Prostate gland (tissue), 2 donors: ENCODE measurements around the gene ISG20.

Experiments used
- CTCF ChIP-seq, 4 experiments: fragments of 200-600 bp in 2 of 4; fragments of 450-650 bp in 2 of 4; sonication (generic) in 2 of 4; IDR thresholded peaks; 1 replicate in 3 of 4; 2 replicates in 1 of 4; pipeline ENCODE4 v1.5.1; 2016 to 2019; ENCODE audit warnings: antibody characterized with exemption in 4 of 4, mild to moderate bottlenecking in 2 of 4, moderate library complexity in 2 of 4
- POLR2A ChIP-seq: fragments of 450-650 bp; IDR thresholded peaks from one replicate; pipeline ENCODE4 v1.6.1; 2016; ENCODE audit warnings: antibody characterized with exemption, mild to moderate bottlenecking
- POLR2AphosphoS5 ChIP-seq: sonication (generic); formaldehyde crosslinking; IDR thresholded peaks from one replicate; pipeline ENCODE4 v1.6.1; 2017; ENCODE audit warnings: antibody characterized with exemption

GRCh38 chr15:88609344-88610090 is 29.3 kb upstream of the ISG20 start:
- no peak for TF ChIP-seq CTCF (IDR thresholded peaks at IDR 0.05)
- TF ChIP-seq POLR2A: no peak
- no peak for TF ChIP-seq POLR2AphosphoS5
